ENCODE measurements around the gene CENPQ.

CENPQ gene

GRCh38 chr6:49504666-49505065, 41.5 kb downstream of the CENPQ start:
- DNase-seq (ENCODE audit: low read depth in 2 of 2): no peak

GRCh38 chr6:49506569-49507111, 43.5 kb downstream of the CENPQ start:
- no peak for DNase-seq (ENCODE audit: low read depth in 2 of 2)

GRCh38 chr6:49509342-49509741, 46.2 kb downstream of the CENPQ start:
- DNase-seq (ENCODE audit: low read depth in 2 of 2): no peak

GRCh38 chr6:49513153-49513989, 50.2 kb downstream of the CENPQ start:
- no peak for DNase-seq (ENCODE audit: low read depth in 2 of 2)

- no peak for DNase-seq (ENCODE audit: low read depth in 2 of 2)
These were observed 51.7 kb downstream of the CENPQ start for GRCh38 chr6:49514571-49515484.

GRCh38 chr6:49515485-49516146, 52.4 kb downstream of the CENPQ start:
- no peak for DNase-seq (ENCODE audit: low read depth in 2 of 2)

GRCh38 chr6:49516147-49516505, 53.0 kb downstream of the CENPQ start:
- DNase-seq (ENCODE audit: low read depth in 2 of 2): no peak

- DNase-seq (ENCODE audit: low read depth in 2 of 2): no peak
These were observed 54.7 kb downstream of the CENPQ start for GRCh38 chr6:49517919-49518318.

- DNase-seq (ENCODE audit: low read depth in 2 of 2): no peak
These were observed 56.5 kb downstream of the CENPQ start for GRCh38 chr6:49519660-49520059.

GRCh38 chr6:49522710-49523593, 59.8 kb downstream of the CENPQ start:
- DNase-seq (ENCODE audit: low read depth in 2 of 2): no peak

- no peak for DNase-seq (ENCODE audit: low read depth in 2 of 2)
These were observed 60.7 kb downstream of the CENPQ start for GRCh38 chr6:49523901-49524300.

- no peak for DNase-seq (ENCODE audit: low read depth in 2 of 2)
These were observed 61.4 kb downstream of the CENPQ start for GRCh38 chr6:49524541-49524940.

- DNase-seq (ENCODE audit: low read depth in 2 of 2): no peak
These were observed 63.4 kb downstream of the CENPQ start for GRCh38 chr6:49526598-49526997.

- DNase-seq (ENCODE audit: low read depth in 2 of 2): no peak
These were observed 64.2 kb downstream of the CENPQ start for GRCh38 chr6:49527320-49527719.

GRCh38 chr6:49528571-49528970, 65.4 kb downstream of the CENPQ start:
- DNase-seq (ENCODE audit: low read depth in 2 of 2): no peak

- DNase-seq (ENCODE audit: low read depth in 2 of 2): no peak
These were observed 67.1 kb downstream of the CENPQ start for GRCh38 chr6:49530141-49530776.

- no peak for DNase-seq (ENCODE audit: low read depth in 2 of 2)
These were observed 68.8 kb downstream of the CENPQ start for GRCh38 chr6:49531774-49532569.

GRCh38 chr6:49535795-49536194, 72.6 kb downstream of the CENPQ start:
- no peak for DNase-seq (ENCODE audit: low read depth in 2 of 2)

- no peak for DNase-seq (ENCODE audit: low read depth in 2 of 2)
These were observed 75.9 kb downstream of the CENPQ start for GRCh38 chr6:49539102-49539501.

- DNase-seq (ENCODE audit: low read depth in 2 of 2): no peak
These were observed 77.4 kb downstream of the CENPQ start for GRCh38 chr6:49540614-49541013.
